ENCODE data around the gene DGKZ. TPM values are rescaled to one million over a fixed set of nuclear protein-coding genes. Genes with fewer than 3 reads are reported as not detected.

Gene DGKZ
- total and polyA plus RNA-seq, 7 donors, result 16.6 to 76.7 (median 31.4) TPM

GRCh38 chr11:46426233-46426991 lies 79.1 kb downstream of the DGKZ start:
- no peaks in the 10 kb centered on the region for H3K4me1 ChIP-seq
- DNase-seq, result no peak
- 92% methylated on average over 4 of the region's 4 CpGs for WGBS, 2 donors
- H3K36me3 ChIP-seq, result peaks cover 0 to 35% (median 3%) of the 10 kb centered on the region in 4 donors
- H3K27me3 ChIP-seq, result no peaks in the 10 kb centered on the region
- no peak overlapping the region for H3K27ac ChIP-seq
- H3K9me3 ChIP-seq, result no peaks in the 10 kb centered on the region
- no peak overlapping the region for H3K4me3 ChIP-seq
- TF ChIP-seq CTCF (IDR thresholded peaks at IDR 0.05) (no peak), EP300 (IDR thresholded peaks at IDR 0.05) (no peak), POLR2AphosphoS5 (IDR thresholded peaks at IDR 0.05) (no peak), POLR2A (IDR thresholded peaks at IDR 0.05) (no peak)
- intact Hi-C loops (cut with DNase I), result no loop called here

- intact Hi-C loops (cut with DNase I), result no loop called here
- H3K4me3 ChIP-seq, result no peak overlapping the region
- 93 to 94% methylated on average over 9 of the region's 9 CpGs for WGBS, 2 donors
Observed at GRCh38 chr11:46427364-46427763, 80.1 kb downstream of the DGKZ start.

GRCh38 chr11:46429717-46430116 lies 82.5 kb downstream of the DGKZ start:
- Histone ChIP-seq H3K36me3 (peaks cover 0 to 59% (median 15%) of the 10 kb centered on the region in 4 donors), H3K4me3 (no peak overlapping the region), H3K27ac (no peak overlapping the region), H3K4me1 (no peaks in the 10 kb centered on the region), H3K9me3 (no peaks in the 10 kb centered on the region), H3K27me3 (no peaks in the 10 kb centered on the region)
- intact Hi-C loops (cut with DNase I), result no loop called here
- 87 to 91% methylated on average over 3 of the region's 3 CpGs for WGBS, 2 donors
- DNase-seq, result no peak
- no peak for TF ChIP-seq POLR2A (IDR thresholded peaks at IDR 0.05)
- TF ChIP-seq CTCF (IDR thresholded peaks at IDR 0.05), result no peak
- no peak for TF ChIP-seq POLR2AphosphoS5 (IDR thresholded peaks at IDR 0.05)
- TF ChIP-seq EP300 (IDR thresholded peaks at IDR 0.05), result no peak

More at GRCh38 chr11:46427364-46427763, 80.1 kb downstream of the DGKZ start:
- no peak for DNase-seq
- TF ChIP-seq POLR2AphosphoS5 (IDR thresholded peaks at IDR 0.05) (no peak), EP300 (IDR thresholded peaks at IDR 0.05) (no peak), POLR2A (IDR thresholded peaks at IDR 0.05) (no peak), CTCF (IDR thresholded peaks at IDR 0.05) (no peak)
- no peak overlapping the region for H3K27ac ChIP-seq
- no peaks in the 10 kb centered on the region for H3K4me1 ChIP-seq
- peaks cover 0 to 35% (median 4%) of the 10 kb centered on the region in 4 donors for H3K36me3 ChIP-seq
- no peaks in the 10 kb centered on the region for H3K9me3 ChIP-seq
- no peaks in the 10 kb centered on the region for H3K27me3 ChIP-seq

Small RNA genes lying within 50 kb of the gene (small RNA-seq; reads per million reads assigned to genes)
- gene MIR4688, result 0 reads per million in 3 donors

Other genes with a start within 250 kb of the DGKZ start
- gene PHF21A, start 226.0 kb upstream of the DGKZ start, total RNA-seq, result 10 to 100 TPM; 30.3 to 58.6 (median 48.8) TPM
- gene PHF21A, start 226.0 kb upstream of the DGKZ start, polyA plus RNA-seq, result 10 to 100 TPM in 2 of 3 donors, 1 to 10 TPM in 1; 5.3 to 17.3 (median 13.2) TPM
- gene CREB3L1, start 69.8 kb upstream of the DGKZ start, total RNA-seq, result 1 to 10 TPM in 3 of 4 donors, under 1 TPM in 1; 0.66 to 7.2 (median 2.6) TPM
- 10 to 100 TPM; 43.2 to 63.1 (median 44.7) TPM for gene CREB3L1, start 69.8 kb upstream of the DGKZ start, polyA plus RNA-seq
- 10 to 100 TPM; 10.7 to 49.9 (median 33.0) TPM for gene MDK, start 34.2 kb downstream of the DGKZ start, total RNA-seq
- gene MDK, start 34.2 kb downstream of the DGKZ start, polyA plus RNA-seq, result 100 to 1,000 TPM; 101 to 403 (median 169) TPM
- 1 to 10 TPM in 2 of 4 donors, under 1 TPM in 2; 0.55 to 5.3 (median 2.3) TPM for gene CHRM4, start 44.3 kb downstream of the DGKZ start, total RNA-seq
- 1 to 10 TPM in 2 of 3 donors, not detected in 1; 2.3 to 5.4 TPM for gene CHRM4, start 44.3 kb downstream of the DGKZ start, polyA plus RNA-seq
- gene AMBRA1, start 246.6 kb downstream of the DGKZ start, total RNA-seq, result 10 to 100 TPM; 23.9 to 33.0 (median 27.8) TPM
- gene AMBRA1, start 246.6 kb downstream of the DGKZ start, polyA plus RNA-seq, result 10 to 100 TPM in 1 of 3 donors, 1 to 10 TPM in 2; 8.4 to 19.8 (median 9.0) TPM

All from sigmoid colon (tissue), 7 donors.